Measurements from ENCODE around the gene ANGEL2. TPM values are rescaled to one million over a fixed set of nuclear protein-coding genes. Genes with fewer than 3 reads are reported as not detected.

ANGEL2 gene
- polyA plus RNA-seq, 4 donors, result 5.7 to 32.2 (median 9.9) TPM

- DNase-seq (no peak), FAIRE-seq (no peak)
- Histone ChIP-seq H3K9me3 (ENCODE audit: control insufficient read depth in 2 of 2, insufficient read depth in 1 of 2, low read depth in 1 of 2, low read length in 1 of 2) (no peaks in the 10 kb centered on the region), H3K4me1 (ENCODE audit: control insufficient read depth in 3 of 3, insufficient read depth in 2 of 3, low read depth in 1 of 3, low read length in 2 of 3) (no peaks in the 10 kb centered on the region), H3K27ac (ENCODE audit: low read depth in 1 of 3, low read length in 2 of 3) (no peak overlapping the region), H3K36me3 (ENCODE audit: control insufficient read depth in 3 of 3, insufficient read depth in 2 of 3, low read depth in 1 of 3, low read length in 3 of 3) (peaks cover 0 to 5% (median 0%) of the 10 kb centered on the region in 3 donors), H3K4me3 (ENCODE audit: low read depth in 1 of 3, low read length in 3 of 3) (no peak overlapping the region), H3K27me3 (ENCODE audit: control insufficient read depth in 3 of 3, insufficient read depth in 3 of 3, low read length in 3 of 3) (no peaks in the 10 kb centered on the region)
- WGBS, 3 donors, result 59 to 71% (median 65%) methylated on average over 6 of the region's 6 CpGs
Observed at GRCh38 chr1:212982430-212983152, 33.1 kb downstream of the ANGEL2 start.

- H3K27me3 ChIP-seq (ENCODE audit: control insufficient read depth in 3 of 3, insufficient read depth in 3 of 3, low read length in 3 of 3), result no peaks in the 10 kb centered on the region
- no peak overlapping the region for H3K4me3 ChIP-seq (ENCODE audit: low read depth in 1 of 3, low read length in 3 of 3)
- H3K27ac ChIP-seq (ENCODE audit: low read depth in 1 of 3, low read length in 2 of 3), result no peak overlapping the region
- DNase-seq (peak in 1 of 2 donors; percentile 22), FAIRE-seq (no peak)
- peaks cover 0 to 6% (median 0%) of the 10 kb centered on the region in 3 donors for H3K36me3 ChIP-seq (ENCODE audit: control insufficient read depth in 3 of 3, insufficient read depth in 2 of 3, low read depth in 1 of 3, low read length in 3 of 3)
- H3K9me3 ChIP-seq (ENCODE audit: control insufficient read depth in 2 of 2, insufficient read depth in 1 of 2, low read depth in 1 of 2, low read length in 1 of 2), result no peaks in the 10 kb centered on the region
- WGBS, 3 donors, result 44 to 55% (median 46%) methylated on average over 13 of the region's 13 CpGs
- H3K4me1 ChIP-seq (ENCODE audit: control insufficient read depth in 3 of 3, insufficient read depth in 2 of 3, low read depth in 1 of 3, low read length in 2 of 3), result no peaks in the 10 kb centered on the region
Observed at GRCh38 chr1:212981571-212982328, 33.9 kb downstream of the ANGEL2 start.

- no peak overlapping the region for H3K27ac ChIP-seq (ENCODE audit: low read depth in 1 of 3, low read length in 2 of 3)
- WGBS, 3 donors, result 13 to 49% (median 37%) methylated on average over 11 of the region's 11 CpGs
- no peak overlapping the region for H3K4me3 ChIP-seq (ENCODE audit: low read depth in 1 of 3, low read length in 3 of 3)
- peaks cover 0 to 11% (median 0%) of the 10 kb centered on the region in 3 donors for H3K36me3 ChIP-seq (ENCODE audit: control insufficient read depth in 3 of 3, insufficient read depth in 2 of 3, low read depth in 1 of 3, low read length in 3 of 3)
- H3K9me3 ChIP-seq (ENCODE audit: control insufficient read depth in 2 of 2, insufficient read depth in 1 of 2, low read depth in 1 of 2, low read length in 1 of 2), result no peaks in the 10 kb centered on the region
- H3K27me3 ChIP-seq (ENCODE audit: control insufficient read depth in 3 of 3, insufficient read depth in 3 of 3, low read length in 3 of 3), result no peaks in the 10 kb centered on the region
- no peak for FAIRE-seq
- peak; percentile 23 to 42 for DNase-seq
- no peaks in the 10 kb centered on the region for H3K4me1 ChIP-seq (ENCODE audit: control insufficient read depth in 3 of 3, insufficient read depth in 2 of 3, low read depth in 1 of 3, low read length in 2 of 3)
Observed at GRCh38 chr1:212981025-212981495, 34.6 kb downstream of the ANGEL2 start.

GRCh38 chr1:212980123-212980785 lies 35.4 kb downstream of the ANGEL2 start:
- no peaks in the 10 kb centered on the region for H3K9me3 ChIP-seq (ENCODE audit: control insufficient read depth in 2 of 2, insufficient read depth in 1 of 2, low read depth in 1 of 2, low read length in 1 of 2)
- WGBS, 3 donors, result 75 to 84% (median 81%) methylated on average over 7 of the region's 7 CpGs
- DNase-seq (no peak), FAIRE-seq (no peak)
- no peaks in the 10 kb centered on the region for H3K27me3 ChIP-seq (ENCODE audit: control insufficient read depth in 3 of 3, insufficient read depth in 3 of 3, low read length in 3 of 3)
- peaks cover 0 to 13% (median 0%) of the 10 kb centered on the region in 3 donors for H3K36me3 ChIP-seq (ENCODE audit: control insufficient read depth in 3 of 3, insufficient read depth in 2 of 3, low read depth in 1 of 3, low read length in 3 of 3)
- no peak overlapping the region for H3K27ac ChIP-seq (ENCODE audit: low read depth in 1 of 3, low read length in 2 of 3)
- no peak overlapping the region for H3K4me3 ChIP-seq (ENCODE audit: low read depth in 1 of 3, low read length in 3 of 3)
- H3K4me1 ChIP-seq (ENCODE audit: control insufficient read depth in 3 of 3, insufficient read depth in 2 of 3, low read depth in 1 of 3, low read length in 2 of 3), result no peaks in the 10 kb centered on the region

GRCh38 chr1:212979340-212980122 lies 36.1 kb downstream of the ANGEL2 start:
- 74 to 86% (median 77%) methylated on average over 14 of the region's 14 CpGs for WGBS, 3 donors
- no peak overlapping the region for H3K4me3 ChIP-seq (ENCODE audit: low read depth in 1 of 3, low read length in 3 of 3)
- no peaks in the 10 kb centered on the region for H3K4me1 ChIP-seq (ENCODE audit: control insufficient read depth in 3 of 3, insufficient read depth in 2 of 3, low read depth in 1 of 3, low read length in 2 of 3)
- H3K9me3 ChIP-seq (ENCODE audit: control insufficient read depth in 2 of 2, insufficient read depth in 1 of 2, low read depth in 1 of 2, low read length in 1 of 2), result no peaks in the 10 kb centered on the region
- FAIRE-seq (no peak), DNase-seq (no peak)
- no peaks in the 10 kb centered on the region for H3K27me3 ChIP-seq (ENCODE audit: control insufficient read depth in 3 of 3, insufficient read depth in 3 of 3, low read length in 3 of 3)
- peaks cover 0 to 15% (median 0%) of the 10 kb centered on the region in 3 donors for H3K36me3 ChIP-seq (ENCODE audit: control insufficient read depth in 3 of 3, insufficient read depth in 2 of 3, low read depth in 1 of 3, low read length in 3 of 3)
- no peak overlapping the region for H3K27ac ChIP-seq (ENCODE audit: low read depth in 1 of 3, low read length in 2 of 3)

GRCh38 chr1:212977781-212978645 lies 37.7 kb downstream of the ANGEL2 start:
- 74 to 83% (median 81%) methylated on average over 16 of the region's 16 CpGs for WGBS, 3 donors
- Histone ChIP-seq H3K4me3 (ENCODE audit: low read depth in 1 of 3, low read length in 3 of 3) (no peak overlapping the region), H3K4me1 (ENCODE audit: control insufficient read depth in 3 of 3, insufficient read depth in 2 of 3, low read depth in 1 of 3, low read length in 2 of 3) (no peaks in the 10 kb centered on the region), H3K27ac (ENCODE audit: low read depth in 1 of 3, low read length in 2 of 3) (no peak overlapping the region), H3K9me3 (ENCODE audit: control insufficient read depth in 2 of 2, insufficient read depth in 1 of 2, low read depth in 1 of 2, low read length in 1 of 2) (no peaks in the 10 kb centered on the region), H3K36me3 (ENCODE audit: control insufficient read depth in 3 of 3, insufficient read depth in 2 of 3, low read depth in 1 of 3, low read length in 3 of 3) (peaks cover 0 to 23% (median 0%) of the 10 kb centered on the region in 3 donors), H3K27me3 (ENCODE audit: control insufficient read depth in 3 of 3, insufficient read depth in 3 of 3, low read length in 3 of 3) (no peaks in the 10 kb centered on the region)
- DNase-seq (no peak), FAIRE-seq (no peak)

GRCh38 chr1:212976586-212976985 lies 39.1 kb downstream of the ANGEL2 start:
- no peaks in the 10 kb centered on the region for H3K4me1 ChIP-seq (ENCODE audit: control insufficient read depth in 3 of 3, insufficient read depth in 2 of 3, low read depth in 1 of 3, low read length in 2 of 3)
- DNase-seq (no peak), FAIRE-seq (no peak)
- no peaks in the 10 kb centered on the region for H3K27me3 ChIP-seq (ENCODE audit: control insufficient read depth in 3 of 3, insufficient read depth in 3 of 3, low read length in 3 of 3)
- WGBS, 3 donors, result 87 to 91% (median 89%) methylated on average over 9 of the region's 9 CpGs
- peaks cover 0 to 28% (median 0%) of the 10 kb centered on the region in 3 donors for H3K36me3 ChIP-seq (ENCODE audit: control insufficient read depth in 3 of 3, insufficient read depth in 2 of 3, low read depth in 1 of 3, low read length in 3 of 3)
- H3K9me3 ChIP-seq (ENCODE audit: control insufficient read depth in 2 of 2, insufficient read depth in 1 of 2, low read depth in 1 of 2, low read length in 1 of 2), result no peaks in the 10 kb centered on the region
- H3K27ac ChIP-seq (ENCODE audit: low read depth in 1 of 3, low read length in 2 of 3), result no peak overlapping the region
- no peak overlapping the region for H3K4me3 ChIP-seq (ENCODE audit: low read depth in 1 of 3, low read length in 3 of 3)
